PFSK-1 (cell line): ENCODE measurements around the gene SMARCC1.

Source experiments
- FOXP2 ChIP-seq: optimal IDR thresholded peaks from 2 replicates; pipeline ENCODE3; 2011; ENCODE audit warnings: borderline replicate concordance, control low read depth, inconsistent platforms; ENCODE audit not compliant: insufficient read depth; ENCODE audit errors: extremely low read length, extremely low read depth
- POLR2AphosphoS5 ChIP-seq: IDR thresholded peaks from 2 replicates; pipeline ENCODE4 v1.6.1; 2012; ENCODE audit warnings: low read depth, mild to moderate bottlenecking, control low read depth, low read length, moderate library complexity
- SIN3A ChIP-seq: IDR thresholded peaks from 2 replicates; pipeline ENCODE4 v1.6.1; 2012; ENCODE audit warnings: mild to moderate bottlenecking, low read length, moderate library complexity, borderline replicate concordance; ENCODE audit not compliant: insufficient read depth
- TAF1 ChIP-seq: IDR thresholded peaks from 2 replicates; pipeline ENCODE4 v1.6.1; 2012; ENCODE audit warnings: low read length, control low read depth, borderline replicate concordance; ENCODE audit not compliant: insufficient read depth
- TF ChIP-seq, protein P1 (sequence below), 2 experiments: IDR thresholded peaks; 2 replicates each; pipeline versions ENCODE4 v1.6.1 to v1.8.0; 2011 to 2012; ENCODE audit warnings: low read depth in 2 of 2, low read length in 2 of 2, control low read depth in 1 of 2, inconsistent platforms in 1 of 2, mild to moderate bottlenecking in 1 of 2, moderate library complexity in 1 of 2; ENCODE audit not compliant: insufficient read depth in 1 of 2

SMARCC1 gene

DNA sequence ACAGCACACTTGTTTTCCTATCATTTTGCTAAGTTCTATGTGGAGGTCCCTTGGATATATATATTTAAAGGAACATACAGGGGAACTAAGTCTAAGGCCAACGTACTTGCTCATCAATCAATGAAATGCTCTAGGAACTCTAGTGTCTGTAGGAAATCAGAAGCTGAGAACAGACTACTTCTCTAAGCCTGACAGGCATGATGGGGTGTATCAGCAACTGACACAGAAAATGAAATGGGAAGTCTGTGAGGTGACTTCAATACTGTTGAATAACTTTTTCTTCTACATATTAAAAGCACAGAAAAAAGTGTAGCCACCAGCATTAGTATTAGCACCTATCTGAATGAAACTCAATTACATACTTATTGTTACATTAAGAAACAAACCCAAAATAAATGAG is 146.2 kb downstream of the SMARCC1 start:
- TF ChIP-seq, protein P1, sequence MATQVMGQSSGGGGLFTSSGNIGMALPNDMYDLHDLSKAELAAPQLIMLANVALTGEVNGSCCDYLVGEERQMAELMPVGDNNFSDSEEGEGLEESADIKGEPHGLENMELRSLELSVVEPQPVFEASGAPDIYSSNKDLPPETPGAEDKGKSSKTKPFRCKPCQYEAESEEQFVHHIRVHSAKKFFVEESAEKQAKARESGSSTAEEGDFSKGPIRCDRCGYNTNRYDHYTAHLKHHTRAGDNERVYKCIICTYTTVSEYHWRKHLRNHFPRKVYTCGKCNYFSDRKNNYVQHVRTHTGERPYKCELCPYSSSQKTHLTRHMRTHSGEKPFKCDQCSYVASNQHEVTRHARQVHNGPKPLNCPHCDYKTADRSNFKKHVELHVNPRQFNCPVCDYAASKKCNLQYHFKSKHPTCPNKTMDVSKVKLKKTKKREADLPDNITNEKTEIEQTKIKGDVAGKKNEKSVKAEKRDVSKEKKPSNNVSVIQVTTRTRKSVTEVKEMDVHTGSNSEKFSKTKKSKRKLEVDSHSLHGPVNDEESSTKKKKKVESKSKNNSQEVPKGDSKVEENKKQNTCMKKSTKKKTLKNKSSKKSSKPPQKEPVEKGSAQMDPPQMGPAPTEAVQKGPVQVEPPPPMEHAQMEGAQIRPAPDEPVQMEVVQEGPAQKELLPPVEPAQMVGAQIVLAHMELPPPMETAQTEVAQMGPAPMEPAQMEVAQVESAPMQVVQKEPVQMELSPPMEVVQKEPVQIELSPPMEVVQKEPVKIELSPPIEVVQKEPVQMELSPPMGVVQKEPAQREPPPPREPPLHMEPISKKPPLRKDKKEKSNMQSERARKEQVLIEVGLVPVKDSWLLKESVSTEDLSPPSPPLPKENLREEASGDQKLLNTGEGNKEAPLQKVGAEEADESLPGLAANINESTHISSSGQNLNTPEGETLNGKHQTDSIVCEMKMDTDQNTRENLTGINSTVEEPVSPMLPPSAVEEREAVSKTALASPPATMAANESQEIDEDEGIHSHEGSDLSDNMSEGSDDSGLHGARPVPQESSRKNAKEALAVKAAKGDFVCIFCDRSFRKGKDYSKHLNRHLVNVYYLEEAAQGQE (IDR thresholded peaks at IDR 0.05; ENCODE audit: insufficient read depth in 1 of 2, low read depth in 2 of 2, low read length in 2 of 2), result no peak
- TF ChIP-seq POLR2AphosphoS5, result no peak
- TF ChIP-seq SIN3A, result no peak
- no peak for TF ChIP-seq FOXP2
- TF ChIP-seq TAF1, result no peak

DNA sequence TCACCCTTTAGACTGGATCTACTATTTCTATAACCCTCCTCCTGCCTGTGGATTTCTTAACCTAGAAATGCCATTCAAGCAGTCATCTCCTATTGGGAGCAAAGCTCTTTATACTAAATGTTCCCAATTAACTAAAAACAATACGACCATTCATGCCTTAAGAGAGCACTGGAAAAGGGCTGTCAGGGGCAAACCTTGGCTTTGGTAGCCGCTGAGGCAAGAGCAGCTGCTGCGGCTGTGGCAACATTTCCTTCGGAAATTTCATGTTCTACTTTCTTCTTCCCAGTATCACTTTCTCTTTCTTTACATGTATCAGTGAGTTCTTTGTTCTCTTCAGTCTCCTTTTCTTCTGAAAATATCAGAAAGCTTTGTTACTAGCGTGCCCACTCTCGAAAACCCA is 146.7 kb downstream of the SMARCC1 start:
- no peak for TF ChIP-seq TAF1
- no peak for TF ChIP-seq POLR2AphosphoS5
- no peak for TF ChIP-seq FOXP2
- TF ChIP-seq, protein P1 (IDR thresholded peaks at IDR 0.05; ENCODE audit: insufficient read depth in 1 of 2, low read depth in 2 of 2, low read length in 2 of 2), result no peak
- TF ChIP-seq SIN3A, result no peak

DNA sequence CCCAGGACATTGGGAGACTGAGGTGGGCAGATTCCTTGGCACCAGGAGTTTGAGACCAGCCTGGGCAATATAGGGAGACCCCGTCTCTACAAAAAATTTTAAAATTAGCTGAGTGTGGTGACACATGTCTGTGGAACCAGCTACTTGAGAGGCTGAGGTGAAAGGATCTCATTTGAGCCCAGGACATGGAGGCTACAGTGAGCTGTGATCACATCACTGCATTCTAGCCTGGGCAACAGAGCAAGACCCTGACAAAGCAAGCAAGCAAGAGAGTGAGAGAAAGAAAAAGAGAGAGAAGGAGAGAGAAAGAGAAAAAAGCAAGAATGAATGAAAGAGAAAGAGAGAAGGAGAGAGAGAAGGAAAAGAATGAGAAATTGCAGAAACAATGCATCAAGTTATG is 150.9 kb downstream of the SMARCC1 start:
- TF ChIP-seq SIN3A, result no peak
- no peak for TF ChIP-seq FOXP2
- TF ChIP-seq, protein P1 (IDR thresholded peaks at IDR 0.05; ENCODE audit: insufficient read depth in 1 of 2, low read depth in 2 of 2, low read length in 2 of 2), result no peak
- no peak for TF ChIP-seq TAF1
- no peak for TF ChIP-seq POLR2AphosphoS5

DNA sequence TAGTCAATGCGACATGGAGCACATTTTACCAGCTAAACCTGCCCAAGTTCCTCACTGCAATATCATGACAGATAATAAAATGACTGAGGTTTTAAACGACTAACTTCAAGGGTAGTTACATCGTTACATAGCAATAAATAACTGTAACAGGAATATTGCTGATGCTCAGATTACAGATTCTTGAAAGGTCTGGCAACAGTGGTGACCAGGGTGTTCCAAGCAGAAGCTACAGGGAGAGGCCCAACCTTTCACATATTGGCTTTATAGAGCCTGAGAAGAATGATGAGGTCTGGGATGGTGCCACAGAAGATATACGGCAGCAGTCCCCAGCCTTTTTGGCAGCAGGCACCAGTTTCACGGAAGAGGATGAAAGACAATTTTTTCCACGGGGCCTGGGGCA is 151.9 kb downstream of the SMARCC1 start:
- TF ChIP-seq, protein P1 (IDR thresholded peaks at IDR 0.05; ENCODE audit: insufficient read depth in 1 of 2, low read depth in 2 of 2, low read length in 2 of 2), result no peak
- TF ChIP-seq POLR2AphosphoS5, result no peak
- no peak for TF ChIP-seq FOXP2
- TF ChIP-seq SIN3A, result no peak
- TF ChIP-seq TAF1, result no peak

DNA sequence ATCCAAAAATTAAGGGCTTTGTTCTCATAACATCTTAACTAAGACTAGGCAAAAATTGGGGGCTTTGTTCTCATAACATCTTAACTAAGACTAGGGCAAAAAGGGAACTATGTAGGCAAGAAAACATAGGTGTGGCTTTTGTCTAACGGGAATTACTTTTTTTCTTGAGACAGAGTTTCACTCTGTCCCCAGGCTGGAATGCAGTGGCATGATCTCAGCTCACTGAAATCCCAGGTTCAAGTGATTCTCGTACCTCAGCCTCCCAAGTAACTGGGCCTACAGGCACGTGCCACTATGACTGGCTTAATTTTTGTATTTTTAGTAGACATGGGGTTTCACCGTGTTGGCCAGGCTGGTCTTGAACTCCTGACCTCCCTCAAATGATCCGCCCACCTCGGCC is 153.3 kb downstream of the SMARCC1 start:
- TF ChIP-seq POLR2AphosphoS5 (no peak), FOXP2 (no peak), SIN3A (no peak), TAF1 (no peak)
- TF ChIP-seq, protein P1 (IDR thresholded peaks at IDR 0.05; ENCODE audit: insufficient read depth in 1 of 2, low read depth in 2 of 2, low read length in 2 of 2), result no peak
